PC-3 (cell line): Measurements from ENCODE around the gene BCL3. TPM values are rescaled to one million over a fixed set of nuclear protein-coding genes. Genes with fewer than 3 reads are reported as not detected.

ENCODE experiments used
- ATAC-seq: fragments of 200-7000 bp; cut with Tn5 transposase; 2 replicates; pipeline ENCODE4 v1.9.1; 2020; ENCODE audit warnings: mild to moderate bottlenecking, moderate library complexity
- BruUV-seq: library from RNA; stranded (reverse); fragments of 400-500 nt; replicated peaks from 2 replicates; lab custom pipeline; 2021; lab: Mats Ljungman, UMichigan
- CTCF ChIA-PET: fragments of 300-600 bp; sonication (Branson Sonifier 250); formaldehyde crosslinking; loops from one replicate; lab custom pipeline; 2022; ENCODE audit warnings: antibody characterized with exemption; lab: Charles Lee
- POLR2A ChIA-PET: fragments of 300-600 bp; sonication (Branson Sonifier 250); formaldehyde crosslinking; loops from one replicate; lab custom pipeline; 2022; ENCODE audit warnings: antibody characterized with exemption; ENCODE audit not compliant: unreplicated experiment; lab: Charles Lee
- DNase-seq: peaks from one replicate; pipeline ENCODE4 v3.0.0-alpha.2; 2015
- H2AFZ ChIP-seq: fragments of 300-600 bp; sonication (generic); 2 replicates; pipeline ENCODE4 v1.6.0; 2016; ENCODE audit warnings: antibody characterized with exemption, low read length
- H3F3A ChIP-seq: fragments of 300-600 bp; sonication (generic); one replicate; pipeline ENCODE4 v1.6.0; 2017; ENCODE audit warnings: antibody characterized with exemption, low read length, control low read depth, mild to moderate bottlenecking; ENCODE audit not compliant: unreplicated experiment
- H3K27ac ChIP-seq: fragments of 300-600 bp; sonication (generic); 2 replicates; pipeline ENCODE4 v1.5.1; 2016; ENCODE audit warnings: mild to moderate bottlenecking, low read length
- H3K27me3 ChIP-seq: fragments of 300-600 bp; sonication (generic); 2 replicates; pipeline ENCODE4 v1.6.1; 2016; ENCODE audit warnings: low read length, mixed read lengths
- H3K36me3 ChIP-seq: fragments of 300-600 bp; sonication (generic); 2 replicates; pipeline ENCODE4 v1.6.1; 2016; ENCODE audit warnings: low read depth, mixed run types, low read length, mixed read lengths
- H3K4me1 ChIP-seq: fragments of 300-600 bp; sonication (generic); 2 replicates; pipeline ENCODE4 v1.5.1; 2016; ENCODE audit warnings: low read length; ENCODE audit not compliant: insufficient read depth
- H3K4me2 ChIP-seq: fragments of 300-600 bp; sonication (generic); 2 replicates; pipeline ENCODE4 v1.6.0; 2016; ENCODE audit warnings: low read length
- H3K4me3 ChIP-seq: fragments of 300-600 bp; sonication (generic); 2 replicates; pipeline ENCODE4 v1.5.1; 2016; ENCODE audit warnings: mild to moderate bottlenecking, low read length, mixed read lengths
- H3K79me2 ChIP-seq: fragments of 300-600 bp; sonication (generic); 2 replicates; pipeline ENCODE4 v1.6.1; 2017; ENCODE audit warnings: low read length, mixed read lengths
- H3K9ac ChIP-seq: fragments of 300-600 bp; sonication (generic); 2 replicates; pipeline ENCODE4 v1.6.0; 2016; ENCODE audit warnings: mild to moderate bottlenecking, low read length
- H3K9me2 ChIP-seq: fragments of 300-600 bp; sonication (generic); replicated peaks from 2 replicates; pipeline ENCODE4 v1.6.1; 2016; ENCODE audit warnings: mixed run types, low read length, mixed read lengths
- H3K9me3 ChIP-seq: fragments of 300-600 bp; sonication (generic); 2 replicates; pipeline ENCODE4 v1.6.1; 2016; ENCODE audit warnings: low read length, mixed read lengths
- H4K20me1 ChIP-seq: fragments of 300-600 bp; sonication (generic); 2 replicates; pipeline ENCODE4 v1.6.1; 2016; ENCODE audit warnings: low read length, mixed read lengths
- CTCF ChIP-seq: fragments of 300-600 bp; sonication (generic); conservative IDR thresholded peaks from 2 replicates; pipeline ENCODE4 v1.5.1; 2017; ENCODE audit warnings: antibody characterized with exemption, low read depth, mild to moderate bottlenecking, low read length
- EZH2 ChIP-seq: fragments of 300-600 bp; sonication (generic); IDR thresholded peaks from one replicate; pipeline ENCODE4 v1.6.1; 2017; ENCODE audit warnings: antibody characterized with exemption, mild to moderate bottlenecking, low read length; ENCODE audit not compliant: unreplicated experiment
- EZH2phosphoT487 ChIP-seq: fragments of 300-600 bp; sonication (generic); IDR thresholded peaks from 2 replicates; pipeline ENCODE4 v1.6.1; 2018; ENCODE audit warnings: mild to moderate bottlenecking, antibody characterized with exemption, low read length, borderline replicate concordance
- intact Hi-C: fragments of 100-400 bp; cut with micrococcal nuclease; formaldehyde crosslinking; loops from 2 replicates; pipeline ENCODE4 v1.9.0; 2023
- total RNA-seq: library from RNA; depleted of rRNA; stranded (reverse); fragments of >200 nt; gene quantifications from 2 replicates; pipeline ENCODE4 v1.2.3, GENCODE V29; 2014

Gene BCL3
- total RNA-seq, 1 experiment from 2014 or later, result 25.5 TPM

- H3K27ac ChIP-seq, result no peak overlapping the region
Observed at GRCh38 chr19:44728178-44728577, 20.3 kb upstream of the BCL3 start.

DNA sequence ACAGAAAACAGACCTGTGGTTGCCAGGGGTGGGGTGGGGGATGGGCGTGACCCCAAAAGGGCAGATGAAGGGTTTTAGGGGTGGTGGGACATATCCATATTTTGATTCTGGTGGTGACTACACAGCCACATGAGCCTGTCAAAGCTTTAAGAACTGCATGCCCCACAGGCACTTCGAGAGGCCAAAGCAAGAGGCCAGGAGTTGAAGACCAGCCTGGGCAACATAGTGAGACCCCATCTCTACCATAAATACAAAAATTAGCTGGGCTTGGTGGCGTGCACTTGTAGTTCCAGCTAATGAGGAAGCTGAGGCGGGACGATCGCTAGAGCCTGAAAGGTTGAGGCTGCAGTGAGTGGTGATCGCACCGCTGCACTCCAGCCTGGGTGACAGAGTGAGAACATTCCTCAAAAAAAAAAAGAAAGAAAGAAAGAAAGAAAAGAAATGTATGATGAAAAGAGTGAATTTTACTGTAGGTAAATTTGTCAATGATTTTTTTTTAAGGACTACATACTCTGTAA, 18.9 kb upstream of the BCL3 start:
- no peak for ATAC-seq
- Histone ChIP-seq H3K9ac (no peak overlapping the region), H3K4me3 (no peak overlapping the region), H3K9me3 (no peaks in the 10 kb centered on the region), H3K27me3 (no peaks in the 10 kb centered on the region), H2AFZ (no peak overlapping the region), H3K4me1 (peaks cover 11% of the 10 kb centered on the region), H4K20me1 (no peaks in the 10 kb centered on the region), H3K79me2 (no peaks in the 10 kb centered on the region), H3F3A (no peaks in the 10 kb centered on the region), H3K27ac (no peak overlapping the region), H3K4me2 (no peak overlapping the region), H3K9me2 (no peaks in the 10 kb centered on the region), H3K36me3 (no peaks in the 10 kb centered on the region)
- intact Hi-C loops, result no loop called here
- BruUV-seq, result no TSS peak
- DNase-seq, result no peak
- POLR2A ChIA-PET, result interaction anchor here (0.6 kb wide), 1 partner anchor 116 kb away, joined by 19 read pairs; no protein-coding TSS in a partner anchor
- no peak for TF ChIP-seq CTCF
- TF ChIP-seq EZH2, result no peak
- TF ChIP-seq EZH2phosphoT487, result no peak
- CTCF ChIA-PET, result no interaction called here

More at GRCh38 chr19:44728178-44728577, 20.3 kb upstream of the BCL3 start:
- Histone ChIP-seq H3K9me3 (no peaks in the 10 kb centered on the region), H3K9me2 (no peaks in the 10 kb centered on the region), H2AFZ (no peak overlapping the region), H3K79me2 (no peaks in the 10 kb centered on the region), H3K9ac (no peak overlapping the region), H3K4me2 (no peak overlapping the region), H4K20me1 (no peaks in the 10 kb centered on the region), H3K4me3 (no peak overlapping the region), H3K36me3 (no peaks in the 10 kb centered on the region), H3K27me3 (no peaks in the 10 kb centered on the region), H3K4me1 (peaks cover 23% of the 10 kb centered on the region), H3F3A (no peaks in the 10 kb centered on the region)
- DNase-seq, result no peak
- TF ChIP-seq EZH2 (no peak), CTCF (no peak)
- CTCF ChIA-PET, result interaction anchor here (0.8 kb wide), 1 partner anchor 43 kb away, joined by 3 read pairs; no protein-coding TSS in a partner anchor
- no peak for ATAC-seq
- intact Hi-C loops, result no loop called here
- BruUV-seq, result no TSS peak
- POLR2A ChIA-PET, result no interaction called here

DNA sequence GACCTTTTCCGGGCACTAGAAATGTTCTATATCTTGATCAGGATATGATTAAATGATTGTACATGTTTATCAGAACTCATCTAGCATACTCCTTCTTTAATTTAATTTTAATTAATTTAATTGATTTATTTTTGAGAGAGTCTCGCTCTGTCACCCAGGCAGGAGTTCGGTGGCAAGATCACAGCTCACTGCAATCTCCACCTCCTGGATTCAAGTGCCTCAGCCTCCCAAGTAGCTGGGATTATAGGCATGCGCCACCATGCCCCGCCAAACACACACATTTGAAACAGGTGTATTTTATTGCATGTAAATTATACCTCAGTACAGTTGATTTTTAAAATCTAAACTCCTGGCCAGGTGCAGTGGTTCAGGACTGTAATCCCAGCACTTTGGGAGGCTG, 17.4 kb upstream of the BCL3 start:
- Histone ChIP-seq H2AFZ (no peak overlapping the region), H3K36me3 (no peaks in the 10 kb centered on the region), H3K4me2 (no peak overlapping the region), H3K79me2 (no peaks in the 10 kb centered on the region), H4K20me1 (no peaks in the 10 kb centered on the region), H3K9me2 (no peaks in the 10 kb centered on the region), H3K27ac (no peak overlapping the region), H3K9me3 (no peaks in the 10 kb centered on the region), H3K9ac (no peak overlapping the region), H3K4me3 (no peak overlapping the region), H3K4me1 (peaks cover 9% of the 10 kb centered on the region; the same call in 1 of the 2 replicates), H3F3A (no peaks in the 10 kb centered on the region), H3K27me3 (no peaks in the 10 kb centered on the region)
- TF ChIP-seq EZH2phosphoT487 (no peak), EZH2 (no peak), CTCF (no peak)
- CTCF ChIA-PET, result no interaction called here
- DNase-seq (no peak), ATAC-seq (no peak)
- intact Hi-C loops, result no loop called here
- no TSS peak for BruUV-seq
- POLR2A ChIA-PET, result no interaction called here
